Gastrocnemius medialis (tissue), 4 donors: ENCODE results near the gene TBX2.

ENCODE experiments used
- POLR2A ChIP-seq, 2 donors: fragments of 450-650 bp; IDR thresholded peaks; one replicate each; pipeline ENCODE4 v1.6.1; 2017; ENCODE audit warnings: antibody characterized with exemption in 2 of 2, mild to moderate bottlenecking in 2 of 2, moderate library complexity in 2 of 2
- TF ChIP-seq, protein P1 (sequence below), 5 experiments: fragments of 450-650 bp in 3 of 5; fragments of 200-600 bp in 2 of 5; sonication (generic) in 2 of 5; IDR thresholded peaks in 4 of 5; conservative IDR thresholded peaks in 1 of 5; 1 replicate in 4 of 5; 2 replicates in 1 of 5; pipeline ENCODE4 v1.5.1; 2016 to 2019; ENCODE audit warnings: antibody characterized with exemption in 5 of 5, mild to moderate bottlenecking in 3 of 5, moderate library complexity in 3 of 5

DNA sequence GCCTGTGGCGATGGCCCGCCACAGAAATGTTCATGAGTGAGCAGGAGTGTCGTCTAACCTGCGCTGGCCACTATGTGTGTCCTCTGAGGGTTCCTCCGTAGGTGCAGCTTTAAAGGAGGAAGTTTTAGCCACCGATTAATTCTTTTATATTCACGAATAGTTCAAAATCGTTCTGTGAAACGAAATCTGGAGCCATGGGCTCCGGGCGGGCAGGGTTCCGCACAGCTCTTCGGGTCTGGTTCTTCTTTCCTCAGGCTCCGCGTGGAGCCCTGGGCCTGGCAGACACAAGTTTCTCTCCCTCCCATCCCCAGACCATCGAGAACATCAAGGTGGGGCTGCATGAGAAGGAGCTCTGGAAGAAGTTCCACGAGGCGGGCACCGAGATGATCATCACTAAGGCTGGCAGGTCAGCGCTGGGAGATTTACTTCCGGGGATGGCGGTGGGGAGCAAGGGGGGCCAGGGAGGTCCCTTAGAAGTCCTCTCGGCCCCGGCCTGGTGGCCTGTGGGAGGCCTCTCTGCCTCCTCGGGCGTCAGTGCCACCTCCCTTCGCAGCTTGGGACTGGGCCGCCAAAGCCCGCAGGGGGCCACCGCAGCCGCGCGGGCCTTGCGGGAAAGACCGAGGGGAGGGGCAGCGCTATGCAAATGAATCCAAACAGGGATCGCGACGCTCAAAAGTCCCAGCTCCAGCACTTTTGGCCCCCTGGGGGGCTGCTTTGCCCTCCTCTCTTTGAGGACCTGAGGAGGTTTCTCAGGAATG lies 57.8 kb downstream of the TBX2 start:
- TF ChIP-seq, protein P1, sequence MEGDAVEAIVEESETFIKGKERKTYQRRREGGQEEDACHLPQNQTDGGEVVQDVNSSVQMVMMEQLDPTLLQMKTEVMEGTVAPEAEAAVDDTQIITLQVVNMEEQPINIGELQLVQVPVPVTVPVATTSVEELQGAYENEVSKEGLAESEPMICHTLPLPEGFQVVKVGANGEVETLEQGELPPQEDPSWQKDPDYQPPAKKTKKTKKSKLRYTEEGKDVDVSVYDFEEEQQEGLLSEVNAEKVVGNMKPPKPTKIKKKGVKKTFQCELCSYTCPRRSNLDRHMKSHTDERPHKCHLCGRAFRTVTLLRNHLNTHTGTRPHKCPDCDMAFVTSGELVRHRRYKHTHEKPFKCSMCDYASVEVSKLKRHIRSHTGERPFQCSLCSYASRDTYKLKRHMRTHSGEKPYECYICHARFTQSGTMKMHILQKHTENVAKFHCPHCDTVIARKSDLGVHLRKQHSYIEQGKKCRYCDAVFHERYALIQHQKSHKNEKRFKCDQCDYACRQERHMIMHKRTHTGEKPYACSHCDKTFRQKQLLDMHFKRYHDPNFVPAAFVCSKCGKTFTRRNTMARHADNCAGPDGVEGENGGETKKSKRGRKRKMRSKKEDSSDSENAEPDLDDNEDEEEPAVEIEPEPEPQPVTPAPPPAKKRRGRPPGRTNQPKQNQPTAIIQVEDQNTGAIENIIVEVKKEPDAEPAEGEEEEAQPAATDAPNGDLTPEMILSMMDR (IDR thresholded peaks at IDR 0.05 in 4 of 5, conservative IDR thresholded peaks at IDR 0.05 in 1 of 5) = no peak
- no peak for TF ChIP-seq POLR2A (IDR thresholded peaks at IDR 0.05)
